Kidney epithelial cell (primary cell): ENCODE results near the gene YY1. TPM values are rescaled to one million over a fixed set of nuclear protein-coding genes. Genes with fewer than 3 reads are reported as not detected.

Experiments used
- DNase-seq: peaks from one replicate; pipeline ENCODE4 v3.0.0-alpha.2; 2010; ENCODE audit warnings: low read depth
- H3K27me3 ChIP-seq: 2 replicates; pipeline ENCODE4 v1.6.0; 2011; ENCODE audit warnings: low read length; ENCODE audit not compliant: control insufficient read depth, insufficient read depth
- H3K36me3 ChIP-seq: 2 replicates; pipeline ENCODE4 v1.5.1; 2011; ENCODE audit warnings: low read length; ENCODE audit not compliant: control insufficient read depth, insufficient read depth
- H3K4me3 ChIP-seq: 2 replicates; pipeline ENCODE4 v1.5.1; 2011; ENCODE audit warnings: low read depth, mild to moderate bottlenecking, control low read depth, low read length
- CTCF ChIP-seq: IDR thresholded peaks from 2 replicates; pipeline ENCODE4 v1.5.1; 2011; ENCODE audit warnings: mild to moderate bottlenecking, moderate library complexity, low read length, control low read depth, inconsistent platforms; ENCODE audit not compliant: insufficient read depth, poor library complexity, severe bottlenecking
- total RNA-seq: library from RNA; depleted of rRNA; stranded (reverse); fragments of >200 nt; gene quantifications from 2 replicates; pipeline ENCODE4 v1.2.3, GENCODE V29; 2015

Gene YY1
- total RNA-seq, 1 donor from 2014 or later: 40.9 TPM

GRCh38 chr14:100290607-100291304 lies 51.8 kb downstream of the YY1 start:
- Histone ChIP-seq H3K36me3 (peaks cover 4% of the 10 kb centered on the region), H3K27me3 (no peaks in the 10 kb centered on the region), H3K4me3 (no peak overlapping the region)
- DNase-seq: no peak
- no peak for TF ChIP-seq CTCF

GRCh38 chr14:100291305-100292075 lies 52.5 kb downstream of the YY1 start:
- no peak for DNase-seq
- Histone ChIP-seq H3K27me3 (no peaks in the 10 kb centered on the region), H3K4me3 (no peak overlapping the region), H3K36me3 (peaks cover 4% of the 10 kb centered on the region)
- no peak for TF ChIP-seq CTCF

GRCh38 chr14:100292301-100292775 lies 53.4 kb downstream of the YY1 start:
- DNase-seq: no peak
- H3K27me3 ChIP-seq: no peaks in the 10 kb centered on the region
- TF ChIP-seq CTCF: no peak
- no peak overlapping the region for H3K4me3 ChIP-seq
- H3K36me3 ChIP-seq: peaks cover 4% of the 10 kb centered on the region

GRCh38 chr14:100292776-100293461 lies 54.0 kb downstream of the YY1 start:
- TF ChIP-seq CTCF: no peak
- H3K4me3 ChIP-seq: no peak overlapping the region

GRCh38 chr14:100293497-100294212 lies 54.7 kb downstream of the YY1 start:
- Histone ChIP-seq H3K4me3 (no peak overlapping the region), H3K36me3 (peaks cover 4% of the 10 kb centered on the region), H3K27me3 (no peaks in the 10 kb centered on the region)
- DNase-seq: no peak
- no peak for TF ChIP-seq CTCF

More at GRCh38 chr14:100292776-100293461, 54.0 kb downstream of the YY1 start:
- DNase-seq: no peak
- Histone ChIP-seq H3K27me3 (no peaks in the 10 kb centered on the region), H3K36me3 (peaks cover 4% of the 10 kb centered on the region)
